SJCRH30 (cell line): Measurements from ENCODE around the gene ABCA3. TPM values are rescaled to one million over a fixed set of nuclear protein-coding genes. Genes with fewer than 3 reads are reported as not detected.
"Not testable (repeated sequence)": the region's sequence is repeated elsewhere in the genome, so short reads cannot be mapped to it uniquely, and the experiment has no call there.

Experiments used
- DNase-seq, 2 experiments: peaks; one replicate each; pipeline ENCODE4 v3.0.0-alpha.2; 2015 to 2020
- H3K27ac ChIP-seq: fragments of 250-450 bp; sonication (Bioruptor Pico); 2 replicates; pipeline ENCODE4 v1.5.1; 2020; ENCODE audit warnings: mild to moderate bottlenecking, moderate library complexity
- H3K27me3 ChIP-seq: fragments of 250-450 bp; sonication (Bioruptor Pico); 2 replicates; pipeline ENCODE4 v1.5.1; 2020; ENCODE audit warnings: mild to moderate bottlenecking, moderate library complexity
- H3K36me3 ChIP-seq: fragments of 250-450 bp; sonication (Bioruptor Pico); 2 replicates; pipeline ENCODE4 v1.5.1; 2020; ENCODE audit warnings: mild to moderate bottlenecking, moderate library complexity
- H3K4me1 ChIP-seq: fragments of 250-450 bp; sonication (Bioruptor Pico); 2 replicates; pipeline ENCODE4 v1.5.1; 2020; ENCODE audit warnings: mild to moderate bottlenecking, moderate library complexity
- H3K4me3 ChIP-seq: fragments of 250-450 bp; sonication (Bioruptor Pico); 2 replicates; pipeline ENCODE4 v1.5.1; 2020; ENCODE audit warnings: mild to moderate bottlenecking, moderate library complexity
- H3K9me3 ChIP-seq: fragments of 250-450 bp; sonication (Bioruptor Pico); replicated peaks from 2 replicates; pipeline ENCODE4 v1.5.1; 2020; ENCODE audit warnings: mild to moderate bottlenecking, moderate library complexity
- total RNA-seq: library from RNA; depleted of rRNA; stranded (reverse); fragments of >200 nt; shearing (Covaris generic); gene quantifications from 2 replicates; pipeline ENCODE4 v1.2.3, GENCODE V29; 2014; rRNA removed

ABCA3 gene
- total RNA-seq, result 0.10 TPM in 2 replicates

DNA sequence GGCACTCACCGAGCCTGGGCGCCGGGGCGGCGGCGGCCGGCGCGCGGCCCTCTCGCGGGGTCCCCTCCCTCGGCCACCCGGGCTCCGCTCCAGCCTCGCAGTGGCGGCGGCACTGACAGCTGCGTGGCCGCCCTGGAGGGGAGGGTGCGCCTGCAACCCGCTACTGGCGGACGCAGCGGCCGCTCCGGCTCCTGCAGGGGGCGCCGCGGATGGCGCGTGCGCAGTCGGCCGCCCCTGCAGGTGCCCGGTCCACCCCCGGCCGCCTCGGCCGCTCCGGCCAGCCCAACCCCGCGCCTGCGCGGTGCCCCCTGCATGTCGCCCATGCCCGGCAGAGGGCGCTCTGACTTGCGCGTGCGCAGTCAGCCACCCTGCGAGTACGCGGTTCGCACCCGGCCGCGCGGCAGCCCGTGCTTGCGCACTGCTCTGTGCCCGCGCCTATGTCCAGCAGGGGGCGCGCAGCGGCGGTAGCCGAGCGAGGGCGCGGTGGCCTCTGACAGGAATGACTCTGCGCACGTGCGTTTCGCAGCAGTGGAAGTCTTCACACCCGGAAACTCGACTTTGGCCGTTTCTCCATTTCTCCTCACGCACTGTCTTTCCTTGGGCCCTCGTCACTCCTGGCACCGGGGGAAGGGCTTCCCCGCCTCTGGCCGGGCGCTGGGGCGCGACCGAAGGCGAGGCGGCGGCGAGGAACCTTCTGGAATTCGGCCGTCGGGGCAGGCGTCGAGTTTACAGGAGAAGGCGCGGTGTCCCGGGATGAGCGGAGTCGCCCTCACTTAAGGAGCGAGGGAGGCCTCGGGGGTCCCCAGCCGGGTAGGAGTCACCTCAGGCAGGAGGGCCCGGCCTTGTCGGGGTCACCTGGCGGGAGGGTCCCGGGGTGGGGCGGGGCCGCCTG is at the start of gene ABCA3:
Gene ABCA3 (minus strand): TSS at position 165 of the 892 bp plus-strand sequence. CDS start 14,262 bp downstream, outside the sequence.
- peak; percentile 84 to 89 for DNase-seq
- Histone ChIP-seq H3K9me3 (no peaks in the 10 kb centered on the region), H3K4me3 (peak within 1 kb of the TSS; percentile 53), H3K27me3 (peaks cover 17% of the 10 kb centered on the region), H3K27ac (no peak within 1 kb of the TSS), H3K4me1 (no peaks in the 10 kb centered on the region), H3K36me3 (no peaks in the 10 kb centered on the region)

DNA sequence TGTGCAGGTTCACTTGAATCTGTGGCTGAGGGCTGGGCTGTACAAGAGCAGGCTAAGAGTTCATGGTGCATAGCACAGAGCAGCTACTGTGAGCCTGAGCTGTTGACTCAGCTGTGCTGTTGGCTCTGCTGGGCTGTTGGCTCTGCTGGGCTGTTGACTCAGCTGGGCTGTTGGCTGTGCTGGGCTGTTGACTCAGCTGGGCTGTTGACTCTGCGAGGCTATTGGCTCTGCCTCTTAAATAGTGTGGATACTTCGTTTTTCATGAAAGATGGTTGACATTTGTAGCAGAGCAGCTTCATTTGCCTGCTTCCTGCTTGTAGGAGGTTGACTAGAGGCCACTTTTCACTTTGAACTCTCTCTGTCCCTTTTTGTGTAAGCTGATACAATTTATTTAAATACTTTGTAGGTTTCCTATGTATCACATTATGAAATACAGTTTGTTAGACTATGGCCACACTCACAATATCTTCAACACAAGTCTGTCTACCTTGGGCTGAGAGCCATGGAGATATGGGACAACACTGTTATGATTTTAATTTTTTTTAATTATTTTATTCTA is 48.4 kb upstream of the ABCA3 start:
- no peaks in the 10 kb centered on the region for H3K9me3 ChIP-seq
- H3K27me3 ChIP-seq, result no peaks in the 10 kb centered on the region
- peak; percentile 71 to 74 for DNase-seq
- H3K36me3 ChIP-seq, result no peaks in the 10 kb centered on the region
- peak overlapping the region; percentile 30; the same call in 1 of the 2 replicates for H3K27ac ChIP-seq
- H3K4me1 ChIP-seq, result no peaks in the 10 kb centered on the region
- H3K4me3 ChIP-seq, result no peak overlapping the region

DNA sequence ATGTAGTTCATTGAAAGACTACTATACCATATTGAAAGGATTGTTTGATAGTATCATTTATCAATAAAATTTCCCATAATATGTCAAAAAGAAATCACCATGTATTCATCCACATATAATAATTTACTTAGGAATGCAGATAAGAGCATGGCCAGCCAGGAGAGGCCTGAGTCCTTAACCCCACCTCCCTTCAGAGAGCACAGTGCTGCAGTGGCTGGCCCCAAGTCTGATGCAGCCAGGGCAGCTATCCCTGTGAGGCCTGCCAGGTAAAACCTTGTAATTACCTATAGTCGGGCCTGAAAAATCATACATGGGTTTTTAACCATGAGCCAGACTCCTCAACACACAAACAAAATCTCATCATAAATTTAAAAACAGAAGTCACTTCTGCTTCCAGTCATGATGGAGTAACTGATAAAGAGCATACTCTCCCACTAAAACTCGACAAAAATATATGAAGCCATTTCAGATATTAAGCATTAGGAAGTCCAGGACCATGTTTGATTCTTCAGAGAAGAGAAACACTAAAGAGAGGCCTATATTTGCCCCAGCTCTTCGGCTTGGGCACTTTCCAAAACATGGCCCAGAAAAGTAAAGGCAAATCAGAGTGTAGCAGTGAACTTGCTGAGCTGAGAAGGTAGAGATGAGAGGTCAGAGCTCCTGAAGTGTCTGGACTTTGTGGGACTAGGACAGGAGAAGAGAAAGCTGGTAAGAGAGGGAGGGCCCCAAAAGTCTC is 47.8 kb upstream of the ABCA3 start:
- H3K27ac ChIP-seq, result peak overlapping the region; percentile 30; the same call in 1 of the 2 replicates
- no peaks in the 10 kb centered on the region for H3K36me3 ChIP-seq
- no peak overlapping the region for H3K4me3 ChIP-seq
- DNase-seq, result no peak
- H3K27me3 ChIP-seq, result no peaks in the 10 kb centered on the region
- H3K4me1 ChIP-seq, result no peaks in the 10 kb centered on the region
- H3K9me3 ChIP-seq, result no peaks in the 10 kb centered on the region

DNA sequence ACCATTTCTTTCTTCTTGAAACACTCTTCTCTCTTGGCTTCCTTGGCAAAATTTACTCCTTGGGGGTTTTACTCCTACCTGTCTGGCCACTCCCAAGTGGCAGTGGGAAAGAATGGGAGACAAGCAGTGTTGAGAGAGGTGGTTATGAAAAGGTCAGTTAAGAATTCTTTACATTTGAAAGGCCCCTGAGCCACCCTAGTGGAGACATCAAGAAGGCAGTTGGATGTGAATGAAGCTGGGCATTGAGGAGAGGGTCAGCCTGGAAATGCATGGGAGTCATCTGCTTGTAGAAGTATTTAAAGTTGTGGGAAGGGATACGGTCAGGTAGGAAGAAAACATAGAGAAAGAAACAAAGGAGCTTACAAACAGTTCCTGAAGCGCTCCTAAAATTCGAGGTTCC is 46.5 kb upstream of the ABCA3 start:
- no peak overlapping the region for H3K4me3 ChIP-seq

DNA sequence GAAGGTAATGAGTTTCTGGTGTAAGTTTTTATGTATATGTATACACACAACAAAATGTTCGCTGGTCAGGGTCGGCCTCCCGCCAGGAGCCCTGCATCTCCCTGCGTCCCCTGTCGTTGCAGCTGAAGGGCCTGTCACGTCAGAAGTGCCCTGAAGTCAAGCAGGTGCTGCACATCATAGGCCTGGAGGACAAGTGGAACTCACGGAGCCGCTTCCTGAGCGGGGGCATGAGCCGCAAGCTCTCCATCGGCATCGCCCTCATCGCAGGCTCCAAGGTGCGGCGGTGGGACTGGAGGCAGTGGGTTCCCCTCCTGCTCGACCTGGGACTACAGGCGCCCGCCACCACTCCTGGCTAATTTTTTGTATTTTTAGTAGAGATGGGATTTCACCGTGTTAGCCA is 45.5 kb upstream of the ABCA3 start:
- not testable (repeated sequence) for DNase-seq, H3K27ac ChIP-seq, H3K4me1 ChIP-seq, H3K36me3 ChIP-seq, H3K9me3 ChIP-seq, H3K27me3 ChIP-seq, H3K4me3 ChIP-seq

More for the DNA sequence above, 46.5 kb upstream of the ABCA3 start:
- Histone ChIP-seq H3K27ac (no peak overlapping the region), H3K36me3 (no peaks in the 10 kb centered on the region), H3K9me3 (no peaks in the 10 kb centered on the region), H3K4me1 (no peaks in the 10 kb centered on the region), H3K27me3 (no peaks in the 10 kb centered on the region)
- no peak for DNase-seq

DNA sequence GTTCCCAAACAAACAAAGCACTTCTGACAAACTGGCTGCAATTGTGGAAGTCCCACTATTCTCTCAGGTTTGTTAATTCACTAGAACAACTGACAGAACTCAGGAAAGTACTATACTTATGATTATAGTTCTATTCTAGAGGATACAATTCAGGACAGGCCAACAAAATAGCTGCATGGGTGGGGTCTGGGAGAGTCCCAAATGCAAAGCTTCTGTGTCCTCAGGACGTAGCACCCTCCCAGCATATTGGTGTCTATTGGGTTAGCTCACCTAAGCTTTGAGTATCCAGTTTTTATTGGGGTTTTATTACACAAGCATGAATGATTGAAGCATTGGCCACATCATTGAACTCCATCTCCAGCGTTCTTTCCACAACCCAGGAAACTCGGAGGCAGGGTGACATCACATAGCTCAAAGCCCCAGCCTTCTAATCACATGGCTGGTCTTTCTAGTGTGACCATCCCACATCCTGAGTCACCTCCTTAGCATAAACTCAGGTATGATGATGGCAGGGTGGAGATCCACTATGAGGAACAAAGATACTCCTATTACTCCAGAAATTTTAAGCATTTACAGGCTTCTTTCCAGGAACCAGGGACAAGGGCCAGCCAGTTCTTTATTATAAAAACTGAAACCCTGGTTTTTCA is 44.8 kb upstream of the ABCA3 start:
- Histone ChIP-seq H3K36me3 (no peaks in the 10 kb centered on the region), H3K4me3 (no peak overlapping the region), H3K27me3 (no peaks in the 10 kb centered on the region), H3K9me3 (no peaks in the 10 kb centered on the region), H3K4me1 (no peaks in the 10 kb centered on the region), H3K27ac (no peak overlapping the region)
- DNase-seq, result no peak

DNA sequence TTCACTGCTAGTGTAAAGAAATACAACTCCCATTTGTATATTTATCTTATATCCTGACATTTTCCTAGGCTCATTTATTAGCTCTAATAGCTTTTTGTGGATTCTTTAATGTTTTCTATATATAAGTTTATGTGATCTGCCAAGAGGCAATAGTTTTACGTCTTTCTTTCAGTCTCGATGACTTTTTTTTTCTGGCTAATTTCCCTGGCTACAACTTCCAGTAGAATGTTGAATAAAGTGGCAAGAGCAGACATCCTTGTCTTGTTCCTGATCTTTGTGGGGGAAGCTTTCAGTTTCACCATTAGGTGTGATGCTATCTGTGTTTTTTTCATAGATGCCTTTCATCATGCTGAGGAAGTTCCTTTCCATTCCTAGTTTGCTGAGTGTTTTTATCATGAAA is 43.9 kb upstream of the ABCA3 start:
- Histone ChIP-seq H3K4me3 (no peak overlapping the region), H3K27ac (no peak overlapping the region), H3K27me3 (no peaks in the 10 kb centered on the region), H3K9me3 (no peaks in the 10 kb centered on the region), H3K36me3 (no peaks in the 10 kb centered on the region), H3K4me1 (no peaks in the 10 kb centered on the region)
- no peak for DNase-seq

DNA sequence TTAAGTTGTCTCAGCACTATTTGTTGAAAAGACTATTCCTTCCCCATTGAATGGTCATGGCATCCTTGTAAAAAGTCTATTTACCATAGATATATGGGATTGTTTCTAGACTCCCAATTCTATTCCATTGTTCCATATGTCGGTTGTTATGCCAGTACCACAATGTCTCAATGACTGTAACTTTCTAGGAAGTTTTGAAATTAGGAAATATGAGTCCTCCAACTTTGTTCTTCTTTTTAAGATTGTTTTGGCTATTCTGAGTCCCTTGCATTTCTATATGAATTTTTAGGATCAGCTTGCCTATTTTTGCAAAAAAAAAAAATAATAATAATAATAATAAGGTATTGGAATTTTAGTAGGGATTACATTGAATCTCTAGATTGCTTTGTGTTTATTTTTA is 43.0 kb upstream of the ABCA3 start:
- no peaks in the 10 kb centered on the region for H3K36me3 ChIP-seq
- no peaks in the 10 kb centered on the region for H3K9me3 ChIP-seq
- H3K4me3 ChIP-seq, result no peak overlapping the region
- no peaks in the 10 kb centered on the region for H3K4me1 ChIP-seq
- H3K27me3 ChIP-seq, result no peaks in the 10 kb centered on the region
- DNase-seq, result no peak
- no peak overlapping the region for H3K27ac ChIP-seq

DNA sequence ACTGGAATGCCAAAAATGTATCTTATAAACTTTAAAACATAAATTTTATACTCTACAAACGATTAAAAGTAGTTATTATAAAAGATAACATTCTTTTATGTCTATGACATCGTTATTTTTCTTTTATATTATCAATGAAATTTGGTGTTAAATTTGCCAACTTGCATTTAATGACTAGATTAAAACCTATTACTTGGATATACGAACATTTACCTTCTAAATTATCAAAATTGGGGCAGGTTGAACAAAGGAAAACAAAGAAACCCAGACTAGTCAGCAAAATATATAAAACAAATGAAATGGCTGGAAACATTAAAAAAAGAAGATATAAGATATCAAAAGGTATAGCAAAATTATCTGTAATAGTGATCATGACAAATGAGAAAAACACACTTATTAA is 34.1 kb upstream of the ABCA3 start:
- H3K4me3 ChIP-seq, result no peak overlapping the region
- no peak overlapping the region for H3K27ac ChIP-seq
- DNase-seq, result no peak
- no peaks in the 10 kb centered on the region for H3K36me3 ChIP-seq
- H3K27me3 ChIP-seq, result no peaks in the 10 kb centered on the region
- H3K9me3 ChIP-seq, result no peaks in the 10 kb centered on the region; the same call in 1 of the 2 replicates
- no peaks in the 10 kb centered on the region for H3K4me1 ChIP-seq

DNA sequence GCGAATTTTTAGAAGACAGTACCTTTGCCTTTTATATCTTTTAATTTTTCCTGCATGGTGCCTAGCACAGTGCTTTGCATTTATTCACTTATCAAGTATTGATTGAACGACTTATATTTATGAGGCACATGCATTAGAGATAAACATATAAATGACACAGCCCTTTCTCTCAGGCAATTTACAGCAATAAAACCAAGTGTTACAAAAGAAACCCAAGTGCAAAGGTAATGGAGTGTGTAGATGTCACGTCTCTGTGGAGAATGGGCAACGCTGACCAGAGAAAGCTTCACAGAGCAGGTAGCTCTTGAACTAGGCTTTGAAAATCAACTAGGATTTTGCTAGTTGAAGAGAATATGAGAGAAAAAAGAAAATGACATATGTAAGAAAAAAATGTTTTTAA is 32.6 kb upstream of the ABCA3 start:
- Histone ChIP-seq H3K27ac (no peak overlapping the region), H3K27me3 (no peaks in the 10 kb centered on the region), H3K4me1 (no peaks in the 10 kb centered on the region), H3K36me3 (no peaks in the 10 kb centered on the region), H3K9me3 (no peaks in the 10 kb centered on the region; the same call in 1 of the 2 replicates), H3K4me3 (no peak overlapping the region)
- DNase-seq, result no peak

DNA sequence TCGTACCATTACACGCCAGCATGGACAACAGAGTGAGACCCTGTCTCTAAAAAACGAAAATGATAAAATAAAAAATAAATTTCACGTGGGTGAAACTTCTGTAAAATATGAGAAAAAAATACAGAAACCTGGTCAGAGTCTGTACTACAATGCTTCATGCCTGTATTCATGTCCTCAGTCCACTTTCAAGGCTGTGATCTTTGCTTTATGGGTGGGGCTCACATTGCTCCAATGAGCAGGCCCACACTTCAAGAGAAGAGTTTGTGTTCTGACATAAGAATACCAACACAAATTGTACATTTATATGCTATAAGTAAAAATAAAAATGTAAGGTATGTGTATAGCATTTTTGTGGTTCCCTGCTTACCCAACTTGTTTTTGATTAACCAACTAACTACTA is 32.2 kb upstream of the ABCA3 start:
- Histone ChIP-seq H3K9me3 (no peaks in the 10 kb centered on the region; the same call in 1 of the 2 replicates), H3K4me3 (no peak overlapping the region), H3K4me1 (no peaks in the 10 kb centered on the region), H3K27me3 (no peaks in the 10 kb centered on the region), H3K36me3 (no peaks in the 10 kb centered on the region), H3K27ac (no peak overlapping the region)
- no peak for DNase-seq

DNA sequence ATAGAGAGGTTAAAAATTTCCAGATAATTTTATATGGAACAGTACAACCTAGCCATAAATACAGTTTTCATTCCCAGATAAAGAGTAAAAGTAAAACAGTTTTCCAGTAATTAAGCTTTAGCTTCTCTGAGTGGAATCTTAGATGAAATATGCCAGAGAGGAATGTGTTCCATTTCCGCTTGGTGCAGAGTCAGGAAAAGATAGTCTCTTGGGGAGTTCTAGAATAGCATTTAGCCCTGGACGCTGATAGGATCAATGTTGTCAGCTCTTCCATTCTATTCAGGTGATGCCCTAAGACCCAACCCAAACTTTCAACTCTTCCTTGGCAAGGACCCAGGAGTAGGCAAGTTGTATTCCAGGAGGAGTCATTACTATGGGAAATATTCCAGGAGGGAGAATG is 30.9 kb upstream of the ABCA3 start:
- Histone ChIP-seq H3K4me3 (no peak overlapping the region), H3K27me3 (no peaks in the 10 kb centered on the region), H3K27ac (no peak overlapping the region), H3K4me1 (no peaks in the 10 kb centered on the region; the same call in 1 of the 2 replicates), H3K9me3 (no peaks in the 10 kb centered on the region; the same call in 1 of the 2 replicates), H3K36me3 (no peaks in the 10 kb centered on the region)
- no peak for DNase-seq

DNA sequence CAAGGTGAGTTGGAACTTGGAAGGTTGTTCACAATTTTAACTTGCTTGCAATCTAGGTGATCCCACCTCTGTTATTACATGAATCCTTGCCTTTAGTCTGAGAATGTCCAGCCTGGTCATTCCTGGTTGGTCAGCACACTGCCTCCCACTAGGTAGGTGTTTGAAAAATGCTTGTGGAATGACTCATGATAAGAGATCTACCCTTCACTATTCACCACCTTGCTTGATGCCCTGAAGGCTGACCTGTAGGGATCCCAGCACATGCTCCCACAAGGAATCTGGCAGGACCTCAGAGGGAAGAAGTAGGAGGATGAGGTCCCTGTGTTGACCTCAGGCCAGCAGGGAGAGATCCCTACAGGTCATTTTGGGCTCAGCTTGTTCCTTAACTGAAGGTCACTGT is 30.2 kb upstream of the ABCA3 start:
- Histone ChIP-seq H3K4me1 (peaks cover 1% of the 10 kb centered on the region; the same call in 1 of the 2 replicates), H3K27ac (no peak overlapping the region), H3K9me3 (no peaks in the 10 kb centered on the region; the same call in 1 of the 2 replicates), H3K27me3 (no peaks in the 10 kb centered on the region), H3K36me3 (no peaks in the 10 kb centered on the region), H3K4me3 (no peak overlapping the region)
- no peak for DNase-seq

DNA sequence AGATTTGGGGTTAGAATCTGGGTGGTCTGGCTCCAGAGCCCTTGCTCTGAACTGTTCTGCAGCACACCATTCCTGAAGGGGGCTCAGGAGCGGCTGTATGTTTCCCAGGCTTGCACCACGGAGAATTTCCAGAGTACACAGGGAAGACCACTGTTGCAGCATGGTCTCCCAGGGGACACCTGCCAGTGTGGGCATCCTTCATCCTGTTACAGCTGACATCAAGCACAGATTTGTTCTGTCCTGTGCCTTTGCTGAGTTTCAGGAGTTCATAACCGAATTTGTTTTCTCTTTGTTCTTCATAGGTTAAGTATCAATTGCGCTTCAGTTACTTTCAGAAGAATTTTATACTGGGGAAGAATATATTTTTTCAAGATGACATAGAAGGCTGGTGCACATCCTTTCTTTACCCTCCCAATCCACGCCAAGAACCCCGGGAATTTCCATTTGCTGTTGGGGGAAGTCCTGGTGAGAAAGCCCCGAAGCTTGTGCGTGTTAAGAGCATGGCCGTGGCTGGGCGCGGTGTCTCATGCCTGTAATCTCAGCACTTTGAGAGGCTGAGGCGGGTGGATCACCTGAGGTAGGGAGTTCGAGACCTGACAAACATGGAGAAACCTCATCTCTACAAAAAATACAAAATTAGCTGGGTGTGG is 26.3 kb upstream of the ABCA3 start:
- Histone ChIP-seq H3K4me3 (no peak overlapping the region), H3K27ac (no peak overlapping the region), H3K9me3 (no peaks in the 10 kb centered on the region), H3K36me3 (no peaks in the 10 kb centered on the region), H3K4me1 (peaks cover 6% of the 10 kb centered on the region; the same call in 1 of the 2 replicates), H3K27me3 (no peaks in the 10 kb centered on the region)
- DNase-seq, result no peak
